ENCODE results near the gene SENP1.

SENP1 gene

DNA sequence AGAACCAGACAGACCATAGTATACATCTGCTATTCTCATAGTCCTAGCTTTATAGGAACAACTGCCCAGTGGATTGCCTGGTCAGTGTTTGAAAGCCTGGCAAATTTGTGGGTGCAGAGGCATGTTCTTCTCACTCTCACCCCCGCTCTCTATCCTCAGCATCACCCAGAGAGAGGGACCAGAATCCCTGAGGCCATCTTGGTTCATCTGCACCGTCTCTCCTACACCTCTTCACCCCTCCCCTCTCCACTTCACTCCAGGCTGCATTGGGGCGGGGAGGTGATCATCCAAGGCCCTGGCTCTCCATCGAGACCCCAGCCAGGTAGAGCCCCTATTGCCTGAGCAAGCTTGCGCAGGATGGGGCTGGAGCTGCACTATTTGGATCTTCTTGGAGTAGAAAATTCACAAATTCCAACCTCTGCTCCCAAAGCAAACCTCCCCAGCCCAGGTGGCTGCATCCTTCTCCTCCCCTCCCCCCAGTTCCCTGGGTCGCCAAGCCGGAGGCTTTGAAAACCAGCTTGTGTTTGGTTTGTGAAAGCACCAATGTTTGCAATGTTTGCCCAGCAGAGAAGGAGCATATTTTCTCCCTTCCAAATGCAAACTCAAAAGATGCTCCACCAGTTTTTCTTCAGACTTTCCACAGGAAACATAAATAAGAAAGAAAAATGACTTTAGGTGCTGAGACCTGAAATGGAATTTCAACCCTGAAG lies 83.0 kb downstream of the SENP1 start:
- TF ChIP-seq, protein P1, sequence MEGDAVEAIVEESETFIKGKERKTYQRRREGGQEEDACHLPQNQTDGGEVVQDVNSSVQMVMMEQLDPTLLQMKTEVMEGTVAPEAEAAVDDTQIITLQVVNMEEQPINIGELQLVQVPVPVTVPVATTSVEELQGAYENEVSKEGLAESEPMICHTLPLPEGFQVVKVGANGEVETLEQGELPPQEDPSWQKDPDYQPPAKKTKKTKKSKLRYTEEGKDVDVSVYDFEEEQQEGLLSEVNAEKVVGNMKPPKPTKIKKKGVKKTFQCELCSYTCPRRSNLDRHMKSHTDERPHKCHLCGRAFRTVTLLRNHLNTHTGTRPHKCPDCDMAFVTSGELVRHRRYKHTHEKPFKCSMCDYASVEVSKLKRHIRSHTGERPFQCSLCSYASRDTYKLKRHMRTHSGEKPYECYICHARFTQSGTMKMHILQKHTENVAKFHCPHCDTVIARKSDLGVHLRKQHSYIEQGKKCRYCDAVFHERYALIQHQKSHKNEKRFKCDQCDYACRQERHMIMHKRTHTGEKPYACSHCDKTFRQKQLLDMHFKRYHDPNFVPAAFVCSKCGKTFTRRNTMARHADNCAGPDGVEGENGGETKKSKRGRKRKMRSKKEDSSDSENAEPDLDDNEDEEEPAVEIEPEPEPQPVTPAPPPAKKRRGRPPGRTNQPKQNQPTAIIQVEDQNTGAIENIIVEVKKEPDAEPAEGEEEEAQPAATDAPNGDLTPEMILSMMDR (IDR thresholded peaks at IDR 0.05; ENCODE audit: control insufficient read depth, insufficient read depth, low read depth, low read length, missing control alignments), result no peak
- no peak for DNase-seq (ENCODE audit: low read depth)
- no peak overlapping the region for H3K4me3 ChIP-seq (ENCODE audit: control insufficient read depth, low read depth, low read length)

DNA sequence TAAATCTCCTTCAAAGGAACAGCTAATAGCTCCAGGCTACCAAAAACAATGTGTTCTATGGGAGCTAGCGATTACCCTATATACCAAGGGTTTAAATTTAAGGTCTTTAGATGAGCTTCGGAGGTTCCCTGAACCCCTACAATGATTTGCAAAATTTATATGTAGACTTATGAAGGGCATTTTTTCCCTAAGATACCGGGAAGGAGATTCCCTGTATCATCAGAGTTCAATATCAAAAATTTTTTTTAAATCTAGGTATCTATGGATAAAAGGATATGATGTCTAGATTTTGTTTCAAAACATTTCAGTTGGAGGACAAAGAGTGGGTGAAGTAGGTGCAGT lies 83.7 kb downstream of the SENP1 start:
- H3K4me3 ChIP-seq (ENCODE audit: control insufficient read depth, low read depth, low read length), result no peak overlapping the region
- no peak for DNase-seq (ENCODE audit: low read depth)
- TF ChIP-seq, protein P1 (IDR thresholded peaks at IDR 0.05; ENCODE audit: control insufficient read depth, insufficient read depth, low read depth, low read length, missing control alignments), result no peak

DNA sequence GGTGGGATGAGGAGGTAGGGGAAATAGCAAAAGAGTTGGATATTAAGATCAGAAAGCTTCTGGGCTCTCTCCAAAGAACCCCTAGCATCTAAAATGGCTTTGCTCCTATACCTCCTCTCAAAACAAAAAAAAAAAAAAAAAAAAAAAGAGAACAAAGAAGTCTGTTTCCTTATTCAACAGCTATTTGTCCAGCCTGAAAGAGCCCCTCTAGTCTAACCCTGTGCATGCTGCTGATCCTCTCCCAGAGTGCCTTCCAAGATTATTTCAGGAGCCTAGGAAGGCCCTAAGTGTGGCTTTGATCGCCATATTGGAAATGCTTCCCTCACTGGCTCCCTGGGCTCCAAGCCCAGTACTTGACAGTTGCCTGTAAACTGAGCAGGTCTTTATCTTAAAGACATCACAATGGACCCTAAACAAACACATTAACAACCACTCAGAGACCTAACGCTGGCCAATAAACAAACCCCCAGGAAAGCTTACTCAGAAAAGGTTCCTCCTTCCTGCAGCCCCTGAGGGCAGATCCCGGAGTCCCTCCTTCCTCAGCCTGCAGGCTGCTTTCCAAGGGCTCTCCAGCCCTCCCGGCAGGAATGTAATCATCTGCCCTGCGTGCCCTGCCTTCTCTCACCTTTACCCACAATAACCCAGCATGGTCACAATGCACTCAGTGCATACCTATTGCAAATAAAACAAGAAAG lies 84.2 kb downstream of the SENP1 start:
- no peak for DNase-seq (ENCODE audit: low read depth)
- TF ChIP-seq, protein P1 (IDR thresholded peaks at IDR 0.05; ENCODE audit: control insufficient read depth, insufficient read depth, low read depth, low read length, missing control alignments), result no peak
- no peak overlapping the region for H3K4me3 ChIP-seq (ENCODE audit: control insufficient read depth, low read depth, low read length)

DNA sequence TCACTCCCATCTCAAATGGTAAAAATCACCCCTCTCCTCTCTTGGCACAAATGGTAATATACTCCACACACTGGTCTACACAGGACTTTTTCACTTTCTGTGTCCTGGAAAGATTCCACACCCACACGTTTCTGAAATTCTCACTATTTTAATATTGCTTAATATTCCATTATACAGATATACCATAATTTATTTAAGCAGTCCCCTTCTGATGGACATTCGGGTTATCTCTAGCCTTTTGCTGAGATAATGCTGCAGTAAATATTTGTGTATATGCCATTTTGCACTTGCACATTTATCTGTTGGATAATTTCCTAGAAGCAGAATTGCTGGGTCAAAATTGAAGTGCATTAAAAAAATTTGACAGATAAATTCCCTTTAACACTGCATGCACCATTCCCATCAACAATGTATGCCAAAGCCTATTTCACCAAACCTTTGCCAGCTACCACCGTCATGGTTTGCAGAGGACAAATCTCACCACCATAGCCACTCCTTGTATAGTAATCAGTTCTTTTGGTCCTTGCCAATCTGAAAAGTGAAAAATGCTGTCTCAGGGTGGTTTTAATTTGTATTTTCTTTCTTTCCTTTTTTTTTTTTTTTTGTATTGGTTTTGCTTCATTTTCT lies 86.1 kb downstream of the SENP1 start:
- no peak overlapping the region for H3K4me3 ChIP-seq (ENCODE audit: control insufficient read depth, low read depth, low read length)
- DNase-seq (ENCODE audit: low read depth), result no peak
- TF ChIP-seq, protein P1 (IDR thresholded peaks at IDR 0.05; ENCODE audit: control insufficient read depth, insufficient read depth, low read depth, low read length, missing control alignments), result no peak

DNA sequence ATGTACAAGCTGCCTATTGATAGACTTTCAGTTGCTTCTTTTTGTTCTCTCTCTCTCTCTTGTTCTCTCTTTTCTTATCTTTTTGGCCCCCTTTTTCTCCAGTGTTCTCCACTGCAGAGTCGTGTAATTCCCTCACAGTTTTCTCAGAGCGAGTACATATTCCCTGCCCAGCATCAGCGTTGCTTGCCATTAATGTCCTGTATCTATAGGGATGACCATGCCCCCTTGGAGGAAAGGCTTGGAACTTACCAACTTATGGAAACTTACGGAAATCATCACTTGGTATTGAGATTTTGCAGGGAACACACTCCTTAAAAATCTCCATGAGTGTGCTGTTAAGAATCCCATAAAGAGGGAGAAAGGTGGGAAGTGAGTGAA lies 87.3 kb downstream of the SENP1 start:
- no peak overlapping the region for H3K4me3 ChIP-seq (ENCODE audit: control insufficient read depth, low read depth, low read length)
- TF ChIP-seq, protein P1 (IDR thresholded peaks at IDR 0.05; ENCODE audit: control insufficient read depth, insufficient read depth, low read depth, low read length, missing control alignments), result no peak
- DNase-seq (ENCODE audit: low read depth), result no peak

DNA sequence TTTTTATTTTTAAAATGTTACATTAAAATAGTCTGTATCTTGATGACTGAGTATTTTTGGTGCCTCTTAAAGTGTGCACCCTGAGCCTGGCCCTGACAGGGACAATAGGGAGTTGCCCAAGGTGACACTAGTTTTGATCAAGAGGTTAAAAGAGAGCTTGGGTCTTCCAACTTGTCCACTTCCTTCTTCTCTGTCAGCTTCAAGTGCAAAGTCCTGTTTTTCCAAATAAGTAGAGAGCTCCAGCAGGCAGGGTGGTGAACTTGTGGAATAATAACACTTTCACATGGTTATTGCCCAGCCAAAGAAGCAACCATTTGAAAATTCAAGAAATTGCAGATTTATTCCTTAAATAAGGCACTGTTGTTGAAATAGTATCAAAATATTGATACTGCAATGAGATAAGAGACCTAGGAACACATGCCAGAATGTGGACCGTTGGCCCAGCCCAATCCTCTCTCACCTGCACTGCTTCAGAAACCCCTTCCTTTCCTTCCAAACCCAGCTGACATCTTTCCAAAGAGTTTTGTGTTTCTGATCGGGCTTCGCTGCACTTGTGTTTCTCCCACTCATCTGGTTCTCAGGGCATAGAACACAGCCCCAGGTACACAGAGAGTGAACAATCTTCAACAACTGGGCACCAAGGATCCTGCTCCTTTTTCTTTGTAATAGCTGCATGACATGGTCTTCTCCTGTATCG lies 87.8 kb downstream of the SENP1 start:
- H3K4me3 ChIP-seq (ENCODE audit: control insufficient read depth, low read depth, low read length), result no peak overlapping the region
- TF ChIP-seq, protein P1 (IDR thresholded peaks at IDR 0.05; ENCODE audit: control insufficient read depth, insufficient read depth, low read depth, low read length, missing control alignments), result no peak
- DNase-seq (ENCODE audit: low read depth), result no peak
